ENCODE data around the gene SMC5.

GRCh38 chr9:70362952-70363351 lies 104.2 kb downstream of the SMC5 start:
- TF ChIP-seq, protein P1, sequence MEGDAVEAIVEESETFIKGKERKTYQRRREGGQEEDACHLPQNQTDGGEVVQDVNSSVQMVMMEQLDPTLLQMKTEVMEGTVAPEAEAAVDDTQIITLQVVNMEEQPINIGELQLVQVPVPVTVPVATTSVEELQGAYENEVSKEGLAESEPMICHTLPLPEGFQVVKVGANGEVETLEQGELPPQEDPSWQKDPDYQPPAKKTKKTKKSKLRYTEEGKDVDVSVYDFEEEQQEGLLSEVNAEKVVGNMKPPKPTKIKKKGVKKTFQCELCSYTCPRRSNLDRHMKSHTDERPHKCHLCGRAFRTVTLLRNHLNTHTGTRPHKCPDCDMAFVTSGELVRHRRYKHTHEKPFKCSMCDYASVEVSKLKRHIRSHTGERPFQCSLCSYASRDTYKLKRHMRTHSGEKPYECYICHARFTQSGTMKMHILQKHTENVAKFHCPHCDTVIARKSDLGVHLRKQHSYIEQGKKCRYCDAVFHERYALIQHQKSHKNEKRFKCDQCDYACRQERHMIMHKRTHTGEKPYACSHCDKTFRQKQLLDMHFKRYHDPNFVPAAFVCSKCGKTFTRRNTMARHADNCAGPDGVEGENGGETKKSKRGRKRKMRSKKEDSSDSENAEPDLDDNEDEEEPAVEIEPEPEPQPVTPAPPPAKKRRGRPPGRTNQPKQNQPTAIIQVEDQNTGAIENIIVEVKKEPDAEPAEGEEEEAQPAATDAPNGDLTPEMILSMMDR (IDR thresholded peaks at IDR 0.05): no peak
- TF ChIP-seq POLR2A (IDR thresholded peaks at IDR 0.05) (no peak), POLR2AphosphoS5 (IDR thresholded peaks at IDR 0.05) (no peak)
